Middle frontal gyrus (tissue), 1 donor: Measurements from ENCODE around the gene DENND4C.
"Not testable (repeated sequence)": the region's sequence is repeated elsewhere in the genome, so short reads cannot be mapped to it uniquely, and the experiment has no call there.

Experiments
- DNase-seq: peaks from one replicate; pipeline ENCODE4 v3.0.0-alpha.2; 2015; ENCODE audit warnings: low spot score; ENCODE audit errors: extremely low spot score

DENND4C gene

GRCh38 chr9:19230355-19231125, at the start of gene DENND4C:
DENND4C (plus strand) TSS chr9:19230693; CDS start chr9:19276175, 45,482 bp downstream.
- peak; percentile 69 for DNase-seq

- DNase-seq, result no peak
These were observed 49.5 kb upstream of the DENND4C start for GRCh38 chr9:19180991-19181390.

GRCh38 chr9:19181561-19181960, 48.9 kb upstream of the DENND4C start:
- no peak for DNase-seq

DNA sequence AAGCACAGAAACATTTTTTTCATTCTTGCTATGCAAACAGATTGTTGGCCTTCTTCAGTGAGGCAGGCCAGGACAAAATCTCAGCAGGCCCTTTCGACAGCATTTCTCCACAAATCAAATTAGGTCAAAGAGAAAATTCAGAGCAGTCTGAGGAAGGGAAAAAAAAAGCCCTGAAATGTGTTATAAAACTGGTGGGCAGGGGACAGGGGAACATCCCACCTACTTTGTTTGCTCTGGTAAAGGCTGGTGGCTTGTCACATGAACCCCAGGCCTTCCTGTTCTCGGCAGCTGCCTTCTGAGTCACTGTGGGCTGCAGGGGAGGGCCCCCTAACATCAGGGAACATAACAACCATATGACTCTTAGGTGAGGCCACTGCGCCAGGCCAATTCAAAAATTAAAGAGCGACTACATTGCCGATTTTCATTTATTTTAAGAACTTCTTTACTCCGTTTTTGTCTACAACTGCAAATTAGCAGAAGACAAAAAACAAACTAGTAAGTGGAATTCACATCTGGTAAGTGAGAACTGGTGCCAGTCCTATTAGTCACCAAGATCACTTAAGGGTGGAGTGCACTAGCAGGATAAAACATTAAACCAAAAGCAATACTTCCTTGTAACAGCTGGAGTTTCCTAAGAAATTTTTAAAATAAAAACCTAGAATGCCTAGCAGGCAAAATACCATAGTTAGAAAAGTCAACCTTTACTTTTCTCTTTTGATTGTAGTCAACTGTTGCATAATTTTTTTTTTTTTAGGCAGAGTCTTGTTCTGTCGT, 46.2 kb upstream of the DENND4C start:
- DNase-seq, result no peak

GRCh38 chr9:19185191-19185590, 45.3 kb upstream of the DENND4C start:
- no peak for DNase-seq

GRCh38 chr9:19186232-19186631, 44.3 kb upstream of the DENND4C start:
- no peak for DNase-seq

GRCh38 chr9:19188771-19189170, 41.7 kb upstream of the DENND4C start:
- DNase-seq, result no peak

GRCh38 chr9:19192202-19193028, 38.1 kb upstream of the DENND4C start:
- no peak for DNase-seq

- no peak for DNase-seq
These were observed 37.5 kb upstream of the DENND4C start for GRCh38 chr9:19193029-19193324.

GRCh38 chr9:19193358-19193973, 37.0 kb upstream of the DENND4C start:
- not testable (repeated sequence) for DNase-seq

- no peak for DNase-seq
These were observed 32.1 kb upstream of the DENND4C start for GRCh38 chr9:19198406-19198805.

GRCh38 chr9:19199012-19199411, 31.5 kb upstream of the DENND4C start:
- DNase-seq, result no peak

DNA sequence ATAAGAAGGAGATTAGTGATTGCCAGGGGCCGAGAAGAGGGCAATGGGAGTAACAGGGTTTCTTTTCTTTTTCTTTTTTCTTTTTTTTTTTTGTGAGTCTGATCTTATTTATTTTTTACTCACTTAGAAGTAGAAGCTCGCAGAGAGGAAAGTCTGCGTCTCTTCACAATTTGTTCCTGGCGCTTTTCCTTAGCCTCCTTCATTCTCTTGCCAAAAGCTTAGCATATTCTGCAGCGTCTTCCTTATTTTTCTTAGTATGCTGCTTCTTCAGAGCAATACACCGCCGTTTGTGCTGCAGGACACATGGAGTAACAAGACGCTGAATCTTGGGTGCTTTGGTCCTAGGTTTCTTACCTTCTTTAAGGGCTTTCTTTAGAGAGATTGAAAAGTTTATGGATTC, 30.3 kb upstream of the DENND4C start:
- peak; percentile 26 for DNase-seq

GRCh38 chr9:19201899-19202891, 28.3 kb upstream of the DENND4C start:
- no peak for DNase-seq

- no peak for DNase-seq
These were observed 27.4 kb upstream of the DENND4C start for GRCh38 chr9:19203058-19203457.

- DNase-seq, result no peak
These were observed 21.8 kb upstream of the DENND4C start for GRCh38 chr9:19208653-19209052.

GRCh38 chr9:19209188-19209587, 21.3 kb upstream of the DENND4C start:
- DNase-seq, result no peak

DNA sequence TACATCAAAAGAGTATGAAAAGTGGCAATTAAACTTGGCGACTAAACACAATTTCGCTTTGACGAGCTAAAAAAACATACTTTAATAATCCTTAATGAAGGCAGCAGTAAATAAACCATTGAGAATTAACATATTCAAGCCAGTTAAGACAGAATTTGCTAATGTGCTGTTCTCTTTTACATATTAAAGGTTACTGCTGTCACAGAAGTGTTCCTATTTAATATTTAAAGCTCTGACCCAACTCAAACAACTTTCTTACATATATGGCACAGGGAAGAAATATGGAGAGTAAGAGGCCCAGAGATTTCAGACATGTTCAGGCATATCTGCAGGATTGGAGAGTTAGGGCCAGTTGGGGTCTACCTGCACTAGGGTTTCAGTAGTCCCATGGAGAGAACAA, 16.7 kb upstream of the DENND4C start:
- no peak for DNase-seq

- no peak for DNase-seq
These were observed 14.0 kb upstream of the DENND4C start for GRCh38 chr9:19216466-19216865.

DNA sequence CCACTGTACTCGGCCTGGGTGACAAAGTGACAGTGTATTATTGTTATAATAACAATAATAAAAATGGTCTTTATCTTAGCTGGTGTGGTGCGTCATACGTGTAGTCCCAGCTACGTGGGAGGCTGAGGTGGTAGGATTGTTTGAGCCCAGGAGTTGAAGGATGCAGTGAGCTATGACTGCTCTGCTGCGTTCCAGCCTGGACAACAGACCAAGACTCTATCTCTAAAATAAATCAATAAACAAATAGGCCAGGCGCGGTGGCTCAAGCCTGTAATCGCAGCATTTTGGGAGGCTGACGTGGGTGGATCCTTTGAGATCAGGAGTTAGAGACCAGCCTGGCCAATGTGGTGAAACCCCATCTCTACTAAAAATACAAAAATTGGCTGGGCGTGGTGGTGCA, 9.2 kb upstream of the DENND4C start:
- no peak for DNase-seq
